NCI-H1436 treated with DMSO at 0.1 percent for 48 hours (cell line): ENCODE results near the gene PCNT.
A peak's percentile ranks its signal among the peaks of the same experiment; 100 is the strongest.
"Not testable (repeated sequence)": the region's sequence is repeated elsewhere in the genome, so short reads cannot be mapped to it uniquely, and the experiment has no call there.

ENCODE experiments used
- DNase-seq: peaks from one replicate; lab custom pipeline; 2025; lab: John Stamatoyannopoulos, UW

The PCNT gene

GRCh38 chr21:46452710-46453109 is 128.8 kb downstream of the PCNT start:
- DNase-seq = no peak

- DNase-seq = no peak
Measured at GRCh38 chr21:46454142-46454541, 130.2 kb downstream of the PCNT start.

DNA sequence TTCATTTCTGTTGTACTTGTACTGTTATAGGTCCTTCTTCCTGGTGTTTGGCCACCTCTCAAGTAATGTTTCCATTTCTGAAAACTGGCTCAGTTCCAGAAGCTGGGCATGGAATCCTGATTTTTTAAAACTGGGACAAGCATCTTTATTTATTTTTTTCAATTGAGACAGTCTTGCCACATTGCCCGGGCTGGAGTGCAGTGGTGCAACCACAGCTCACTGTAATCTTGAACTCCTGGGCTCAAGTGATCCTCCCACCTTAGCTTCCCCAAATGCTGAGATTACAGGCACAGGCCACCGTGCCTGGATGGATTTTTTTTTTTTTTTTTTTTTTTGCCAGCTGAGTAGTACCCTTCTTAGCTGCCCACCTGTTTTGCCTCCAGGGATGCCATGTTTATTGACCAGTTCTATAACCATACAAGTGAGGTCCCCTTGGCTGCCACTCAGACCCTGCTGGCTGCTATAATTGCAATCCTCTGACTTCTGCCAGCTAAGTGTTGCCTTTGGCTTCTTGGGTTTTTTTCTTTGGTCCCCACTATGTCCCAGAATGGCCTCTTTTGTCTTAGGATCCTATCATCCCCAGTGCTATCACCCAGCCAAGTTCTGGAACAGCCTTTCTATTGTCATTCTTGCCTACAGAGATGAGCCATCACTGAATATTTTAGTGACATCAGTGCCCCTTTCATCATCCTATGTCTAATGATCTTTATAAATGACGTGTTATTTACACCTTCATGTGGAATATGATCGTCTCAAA is 130.9 kb downstream of the PCNT start:
- no peak for DNase-seq

DNA sequence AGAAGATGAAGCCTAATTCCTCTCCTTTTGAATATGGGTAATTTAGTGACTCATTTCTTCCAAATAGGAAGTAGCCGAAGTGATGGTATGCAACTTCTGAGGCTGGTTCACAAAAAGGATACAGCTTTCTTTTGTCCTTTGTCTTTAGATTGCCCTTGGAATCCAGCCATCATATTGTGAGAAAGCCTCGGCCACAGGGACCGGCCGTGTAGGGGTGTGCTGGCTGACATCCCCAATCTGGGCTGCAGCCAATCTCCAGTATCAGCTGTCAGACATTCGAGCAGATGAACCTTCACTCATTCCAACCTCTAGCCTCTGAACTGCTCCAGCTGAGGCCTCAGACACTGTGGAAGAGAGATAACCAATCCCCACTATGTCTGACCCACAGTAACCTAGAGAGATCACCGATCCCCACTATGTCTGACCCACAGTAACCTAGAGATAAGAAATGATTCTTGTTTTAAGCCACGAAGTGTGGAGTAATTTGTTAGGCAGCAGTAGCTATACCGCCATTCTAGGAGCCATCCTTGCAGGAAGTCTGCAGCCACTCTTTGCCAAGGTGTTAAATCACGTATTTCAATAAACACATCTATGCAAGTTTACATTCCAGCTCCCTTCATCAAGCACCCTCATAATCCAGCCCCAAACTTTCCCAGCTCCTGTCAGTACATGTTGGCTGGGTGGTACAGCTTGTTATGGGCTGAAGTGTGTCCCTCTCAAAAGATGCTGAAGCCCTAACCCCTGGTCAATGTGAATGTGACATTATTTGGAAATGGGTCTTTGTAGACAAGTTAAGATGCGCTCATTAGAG is 131.8 kb downstream of the PCNT start:
- no peak for DNase-seq

DNA sequence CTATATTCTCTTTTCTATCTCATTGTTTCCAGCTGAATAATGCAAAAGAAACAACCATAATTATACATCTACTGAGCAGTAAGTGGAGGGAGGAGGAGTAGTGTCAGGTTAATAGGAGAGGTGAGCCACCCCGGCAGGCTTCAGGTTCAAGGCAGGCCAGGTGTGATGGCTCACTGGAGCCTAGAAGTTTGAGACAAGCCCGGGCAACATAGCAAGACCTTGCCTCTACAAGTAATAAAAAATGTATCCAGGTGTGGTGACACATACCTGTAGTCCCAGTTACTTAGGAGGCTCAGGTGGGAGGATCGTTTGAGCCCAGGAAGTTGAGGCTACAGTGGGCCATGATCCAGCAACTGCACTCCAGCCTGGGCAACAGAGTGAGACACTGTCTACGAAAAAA is 132.8 kb downstream of the PCNT start:
- no peak for DNase-seq

DNA sequence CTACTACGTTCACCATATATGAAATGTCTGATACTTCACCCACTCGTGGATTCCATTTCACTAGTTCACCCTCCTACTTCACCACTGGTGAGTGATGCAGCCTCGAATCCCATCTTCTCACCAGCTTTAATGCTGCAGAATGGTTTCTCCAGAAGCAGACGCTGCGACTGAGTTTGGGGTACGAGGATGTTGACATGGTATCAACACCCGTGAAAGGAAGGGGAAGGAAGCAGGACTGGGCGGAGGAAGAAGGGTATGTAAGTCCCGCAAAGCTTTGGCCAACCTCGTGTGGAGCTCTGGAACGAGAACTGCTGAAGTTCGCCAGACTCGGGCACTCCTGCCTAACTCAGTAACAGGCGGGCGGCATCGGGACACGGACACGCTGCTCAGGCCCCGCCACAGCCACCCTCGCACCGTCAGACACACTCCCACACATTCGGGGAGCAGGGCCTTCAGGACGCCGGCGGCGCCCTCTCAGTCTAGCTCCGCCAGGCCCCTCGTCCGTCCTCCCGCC is 133.9 kb downstream of the PCNT start:
- no peak for DNase-seq

GRCh38 chr21:46458315-46459023 is 134.5 kb downstream of the PCNT start, which contains the start of gene DIP2A:
TSS of gene DIP2A (plus strand) at chr21:46458891. CDS start at chr21:46459132, 241 bp downstream.
- peak; percentile 77 for DNase-seq

DNA sequence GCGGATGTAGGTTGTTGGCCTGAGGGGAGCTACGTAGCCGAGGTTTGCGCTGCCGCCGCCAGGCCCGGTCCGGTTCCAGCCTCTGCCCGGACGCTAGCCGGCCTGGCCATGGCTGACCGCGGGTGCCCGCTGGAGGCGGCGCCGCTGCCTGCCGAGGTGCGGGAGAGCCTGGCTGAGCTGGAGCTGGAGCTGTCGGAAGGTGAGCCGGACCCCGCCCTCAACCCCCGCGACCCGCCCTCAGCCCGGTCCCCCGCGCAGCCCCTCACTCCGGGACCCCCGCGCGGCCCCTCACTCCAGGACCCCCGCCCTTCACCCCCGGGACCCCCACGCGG is 135.0 kb downstream of the PCNT start:
- no peak for DNase-seq

DNA sequence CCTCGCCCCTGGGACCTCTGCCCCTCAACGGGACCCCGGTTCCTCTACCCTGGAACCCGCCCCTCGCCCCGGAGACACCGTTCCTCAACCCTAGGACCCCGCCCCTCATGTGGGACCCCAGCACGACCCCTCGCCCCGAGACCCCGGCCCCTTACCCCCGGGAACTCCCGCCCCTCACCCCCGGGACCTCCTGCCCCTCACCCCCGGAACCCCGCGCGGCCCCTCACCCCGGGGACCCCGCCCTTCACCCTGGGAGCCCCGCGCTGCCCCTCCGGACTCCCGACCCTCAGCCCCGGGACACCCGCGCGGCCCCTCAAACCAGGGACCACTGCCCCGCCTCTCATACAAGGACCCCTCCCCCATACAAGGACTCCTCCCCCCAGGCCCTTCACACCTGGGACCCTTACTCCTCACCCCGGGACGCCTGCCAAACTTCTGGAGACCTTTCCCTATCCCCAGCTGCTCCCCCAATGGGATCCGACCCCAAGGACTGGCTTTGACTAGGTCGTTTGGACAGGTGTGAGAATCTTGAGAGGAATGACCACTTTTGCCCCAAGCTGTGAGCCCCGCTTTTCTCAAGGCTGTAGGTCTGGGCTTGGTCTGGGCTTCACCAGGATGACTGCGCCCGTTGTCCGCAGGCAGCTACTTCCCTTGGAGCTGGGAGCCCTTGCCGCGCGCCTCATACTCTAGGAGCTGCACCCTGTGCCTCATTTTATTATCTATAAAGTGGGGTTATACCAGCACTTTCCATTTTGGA is 135.6 kb downstream of the PCNT start:
- DNase-seq = no peak

DNA sequence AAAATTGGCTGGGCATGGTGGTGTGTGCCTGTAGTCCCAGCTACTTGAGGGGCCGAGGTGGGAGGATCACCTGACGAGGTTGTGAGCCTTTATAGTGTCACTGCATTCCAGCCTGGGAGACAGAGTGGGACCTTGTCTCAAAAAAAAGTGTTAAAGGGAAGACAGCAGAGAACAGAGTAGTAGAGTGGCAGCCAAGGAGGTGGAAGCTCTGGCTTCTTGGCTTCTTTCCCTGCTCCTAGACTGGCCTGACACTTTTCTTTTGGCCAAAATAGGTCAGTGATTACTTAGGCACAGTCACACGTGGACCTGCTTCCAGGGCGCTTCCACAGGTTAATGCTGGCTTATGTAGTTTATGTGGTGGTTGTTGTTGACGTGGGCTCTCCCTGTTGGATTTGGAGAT is 138.0 kb downstream of the PCNT start:
- no peak for DNase-seq

DNA sequence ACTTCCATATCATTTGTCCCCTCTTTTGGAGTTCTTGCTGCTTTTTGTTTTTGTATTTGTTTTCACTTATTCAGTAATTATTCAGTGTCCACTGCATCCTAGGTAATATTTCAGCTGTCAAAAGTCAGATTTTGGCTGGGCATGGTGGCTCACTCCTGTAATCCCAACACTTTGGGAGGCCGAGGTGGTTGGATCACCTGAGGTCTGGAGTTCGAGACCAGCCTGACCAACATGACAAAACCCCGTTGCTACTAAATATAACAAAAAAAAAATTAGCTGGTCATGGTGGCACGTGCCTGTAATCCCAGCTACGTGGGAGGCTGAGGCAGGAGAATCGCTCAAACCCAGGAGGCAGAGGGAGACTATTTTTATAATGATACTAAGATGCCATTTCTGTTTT is 141.2 kb downstream of the PCNT start:
- not testable (repeated sequence) for DNase-seq

DNA sequence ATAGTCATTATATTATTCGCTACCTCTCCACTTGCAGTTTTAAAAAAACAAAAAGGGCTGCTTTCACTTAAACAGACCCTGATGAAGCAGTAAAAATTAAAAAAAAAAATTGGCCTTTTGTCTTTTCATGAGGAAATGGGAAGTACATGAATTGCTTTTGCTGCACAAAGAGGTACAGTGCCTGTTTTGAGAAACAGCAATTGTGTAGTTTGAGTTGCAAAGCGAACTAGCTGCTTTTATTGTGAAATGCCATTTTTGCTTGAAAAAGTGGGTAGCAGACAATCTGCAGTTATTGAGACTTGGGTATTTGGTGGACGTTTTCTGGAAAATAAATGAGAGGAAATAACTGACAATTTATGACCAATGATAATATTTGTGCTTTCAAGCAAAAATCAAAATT is 141.7 kb downstream of the PCNT start:
- no peak for DNase-seq

DNA sequence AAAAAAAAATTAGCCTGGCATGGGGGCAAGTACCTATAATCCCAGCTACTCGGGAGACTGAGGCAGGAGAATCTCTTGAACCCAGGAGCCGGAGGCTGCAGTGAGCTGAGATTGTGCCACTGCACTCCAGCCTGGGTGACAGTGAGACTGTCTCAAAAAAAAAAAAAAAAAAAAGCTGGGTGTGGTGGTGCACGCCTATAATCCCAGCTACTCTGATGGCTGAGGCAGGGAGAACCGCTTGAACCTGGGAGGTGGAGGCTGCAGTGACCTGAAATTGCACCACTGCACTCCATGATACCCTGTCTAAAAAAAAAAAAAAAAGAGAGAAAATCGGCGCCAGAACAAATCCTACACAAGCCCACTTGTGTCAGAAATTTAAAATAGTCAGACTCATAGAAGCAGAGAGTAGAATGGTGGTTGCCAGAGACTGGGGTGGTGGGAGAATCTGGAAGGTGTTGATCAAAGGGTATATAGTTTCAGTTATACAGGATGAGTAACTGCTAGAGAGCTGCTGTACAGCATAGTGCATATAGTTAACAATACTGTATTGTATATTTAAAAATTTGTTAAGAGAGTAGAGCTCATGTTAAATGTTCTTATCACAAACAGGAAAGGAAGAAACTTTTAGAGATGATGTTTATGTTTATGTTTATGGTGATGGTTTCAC is 144.3 kb downstream of the PCNT start:
- no peak for DNase-seq

DNA sequence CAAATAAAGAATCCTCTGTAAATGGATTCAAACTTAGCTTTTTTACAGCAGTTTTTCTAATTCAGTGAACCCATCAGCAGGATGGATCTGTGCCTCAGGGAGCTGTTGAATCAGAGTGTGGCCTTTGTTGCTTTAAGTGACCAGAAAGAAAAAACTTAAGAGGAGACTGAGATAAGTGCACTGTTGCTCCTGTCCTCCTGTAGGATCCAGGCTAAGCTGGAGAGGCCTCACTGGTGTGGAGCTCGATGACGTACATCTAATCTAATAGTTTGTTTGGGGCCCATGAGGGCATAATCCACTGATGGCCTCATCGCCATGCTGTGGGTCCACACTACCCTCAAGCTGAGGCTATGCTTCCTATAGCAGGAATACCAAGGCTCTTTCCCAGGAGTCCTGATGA is 145.3 kb downstream of the PCNT start:
- no peak for DNase-seq

DNA sequence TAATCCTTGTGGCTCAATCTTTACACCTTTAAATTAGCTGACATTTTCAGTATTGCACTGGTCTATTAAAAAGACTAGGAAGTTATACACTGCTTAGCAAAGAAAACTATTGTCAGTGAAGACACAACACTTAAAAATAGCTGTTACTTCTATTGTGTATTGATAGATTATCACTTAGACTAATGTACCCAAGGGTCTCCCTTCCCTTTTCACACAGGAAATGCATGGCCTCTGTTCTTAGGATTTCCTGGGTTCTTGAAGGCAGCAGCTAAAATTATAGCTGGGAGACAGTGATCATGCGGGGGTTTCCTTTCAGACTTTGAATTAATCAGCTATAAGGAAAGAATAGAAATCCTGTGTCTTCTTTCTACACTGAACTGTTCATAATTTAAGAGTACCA is 147.6 kb downstream of the PCNT start:
- no peak for DNase-seq

DNA sequence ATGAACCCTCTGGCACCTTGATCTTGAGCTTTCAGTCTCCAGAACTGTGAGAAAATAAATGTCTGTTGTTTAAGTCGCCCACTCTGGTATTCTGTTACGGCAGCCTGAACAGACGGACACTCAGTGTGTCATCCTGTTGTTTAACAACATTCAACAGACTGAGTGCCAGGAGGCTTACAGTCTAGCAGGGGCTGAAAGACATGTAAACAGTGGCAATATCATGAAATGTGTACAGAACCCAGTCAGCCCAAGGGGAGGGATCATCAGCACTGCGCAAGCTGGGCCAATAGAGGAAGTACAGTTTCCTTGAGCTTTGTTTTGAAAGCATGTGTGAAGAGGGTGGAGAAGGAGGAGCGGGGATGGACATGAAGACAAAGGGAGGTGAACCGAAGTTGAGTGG is 148.3 kb downstream of the PCNT start:
- DNase-seq = no peak

GRCh38 chr21:46474382-46474781 is 150.4 kb downstream of the PCNT start:
- no peak for DNase-seq

- no peak for DNase-seq
Measured at GRCh38 chr21:46475296-46475695, 151.3 kb downstream of the PCNT start.

GRCh38 chr21:46477765-46478164 is 153.8 kb downstream of the PCNT start:
- DNase-seq = no peak

- DNase-seq = no peak
Measured at GRCh38 chr21:46478910-46479309, 155.0 kb downstream of the PCNT start.

- DNase-seq = no peak
Measured at GRCh38 chr21:46480466-46480865, 156.5 kb downstream of the PCNT start.
